ENCODE measurements around the gene CKB. TPM values are rescaled to one million over a fixed set of nuclear protein-coding genes. Genes with fewer than 3 reads are reported as not detected.

Gene CKB
- total and polyA plus RNA-seq, 4 donors = 9.0 to 32.9 (median 20.4) TPM

- WGBS = 89% methylated on average over 10 of the region's 10 CpGs
- Histone ChIP-seq H3K9me3 (ENCODE audit: control insufficient read depth in 4 of 4, low read length in 3 of 4) (no peaks in the 10 kb centered on the region), H3K27me3 (ENCODE audit: control insufficient read depth in 4 of 4, insufficient read depth in 4 of 4, low read length in 3 of 4) (no peaks in the 10 kb centered on the region), H3K36me3 (ENCODE audit: control insufficient read depth in 4 of 4, insufficient read depth in 3 of 4, low read depth in 1 of 4, low read length in 3 of 4) (peaks cover 0 to 2% (median 0%) of the 10 kb centered on the region in 4 donors), H3K4me3 (ENCODE audit: low read depth in 1 of 3, low read length in 3 of 3) (no peak overlapping the region), H3K9ac (ENCODE audit: low read depth in 1 of 2, low read length in 2 of 2) (no peak overlapping the region), H3K27ac (ENCODE audit: low read depth in 1 of 2, low read length in 2 of 2) (no peak overlapping the region), H3K4me1 (ENCODE audit: control insufficient read depth in 4 of 4, insufficient read depth in 4 of 4, low read length in 3 of 4) (peaks cover 0 to 27% (median 18%) of the 10 kb centered on the region in 4 donors)
- no peak for TF ChIP-seq CTCF (IDR thresholded peaks at IDR 0.05; ENCODE audit: low read depth, low read length, missing input control)
- TF ChIP-seq, protein P1, sequence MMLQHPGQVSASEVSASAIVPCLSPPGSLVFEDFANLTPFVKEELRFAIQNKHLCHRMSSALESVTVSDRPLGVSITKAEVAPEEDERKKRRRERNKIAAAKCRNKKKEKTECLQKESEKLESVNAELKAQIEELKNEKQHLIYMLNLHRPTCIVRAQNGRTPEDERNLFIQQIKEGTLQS (IDR thresholded peaks at IDR 0.05) = no peak
- TF ChIP-seq TAF1 (conservative IDR thresholded peaks at IDR 0.05) = no peak
- TF ChIP-seq MAX (IDR thresholded peaks at IDR 0.05) = no peak
- no peak for TF ChIP-seq ZBTB33 (IDR thresholded peaks at IDR 0.05)
- TF ChIP-seq EGR1 (IDR thresholded peaks at IDR 0.05; ENCODE audit: low read depth in 2 of 2) = no peak
- no peak for TF ChIP-seq RAD21 (IDR thresholded peaks at IDR 0.05)
- no peak for TF ChIP-seq FOXA2 (IDR thresholded peaks at IDR 0.05)
- TF ChIP-seq HNF4G (IDR thresholded peaks at IDR 0.05) = no peak
- TF ChIP-seq NR2F2 (IDR thresholded peaks at IDR 0.05) = no peak
- TF ChIP-seq FOXA1 (IDR thresholded peaks at IDR 0.05) = no peak
- TF ChIP-seq HNF4A (conservative IDR thresholded peaks at IDR 0.05) = no peak
- no peak for TF ChIP-seq YY1 (IDR thresholded peaks at IDR 0.05)
- no peak for TF ChIP-seq JUND (IDR thresholded peaks at IDR 0.05)
- TF ChIP-seq RXRA (IDR thresholded peaks at IDR 0.05) = no peak
- TF ChIP-seq SP1 (IDR thresholded peaks at IDR 0.05) = no peak
- TF ChIP-seq, protein P2, sequence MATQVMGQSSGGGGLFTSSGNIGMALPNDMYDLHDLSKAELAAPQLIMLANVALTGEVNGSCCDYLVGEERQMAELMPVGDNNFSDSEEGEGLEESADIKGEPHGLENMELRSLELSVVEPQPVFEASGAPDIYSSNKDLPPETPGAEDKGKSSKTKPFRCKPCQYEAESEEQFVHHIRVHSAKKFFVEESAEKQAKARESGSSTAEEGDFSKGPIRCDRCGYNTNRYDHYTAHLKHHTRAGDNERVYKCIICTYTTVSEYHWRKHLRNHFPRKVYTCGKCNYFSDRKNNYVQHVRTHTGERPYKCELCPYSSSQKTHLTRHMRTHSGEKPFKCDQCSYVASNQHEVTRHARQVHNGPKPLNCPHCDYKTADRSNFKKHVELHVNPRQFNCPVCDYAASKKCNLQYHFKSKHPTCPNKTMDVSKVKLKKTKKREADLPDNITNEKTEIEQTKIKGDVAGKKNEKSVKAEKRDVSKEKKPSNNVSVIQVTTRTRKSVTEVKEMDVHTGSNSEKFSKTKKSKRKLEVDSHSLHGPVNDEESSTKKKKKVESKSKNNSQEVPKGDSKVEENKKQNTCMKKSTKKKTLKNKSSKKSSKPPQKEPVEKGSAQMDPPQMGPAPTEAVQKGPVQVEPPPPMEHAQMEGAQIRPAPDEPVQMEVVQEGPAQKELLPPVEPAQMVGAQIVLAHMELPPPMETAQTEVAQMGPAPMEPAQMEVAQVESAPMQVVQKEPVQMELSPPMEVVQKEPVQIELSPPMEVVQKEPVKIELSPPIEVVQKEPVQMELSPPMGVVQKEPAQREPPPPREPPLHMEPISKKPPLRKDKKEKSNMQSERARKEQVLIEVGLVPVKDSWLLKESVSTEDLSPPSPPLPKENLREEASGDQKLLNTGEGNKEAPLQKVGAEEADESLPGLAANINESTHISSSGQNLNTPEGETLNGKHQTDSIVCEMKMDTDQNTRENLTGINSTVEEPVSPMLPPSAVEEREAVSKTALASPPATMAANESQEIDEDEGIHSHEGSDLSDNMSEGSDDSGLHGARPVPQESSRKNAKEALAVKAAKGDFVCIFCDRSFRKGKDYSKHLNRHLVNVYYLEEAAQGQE (IDR thresholded peaks at IDR 0.05) = no peak
- TF ChIP-seq GABPA (IDR thresholded peaks at IDR 0.05 in 1 of 2, conservative IDR thresholded peaks at IDR 0.05 in 1 of 2) = no peak
- DNase-seq (ENCODE audit: low spot score) = no peak
These were observed 5.5 kb downstream of the CKB start for GRCh38 chr14:103517174-103517566.

All from liver (tissue), 9 donors.